ENCODE data around the gene C1orf21. TPM values are rescaled to one million over a fixed set of nuclear protein-coding genes. Genes with fewer than 3 reads are reported as not detected.

C1orf21 gene
- total RNA-seq, 2 experiments from 2014 or later: 4.6 to 5.1 TPM

DNA sequence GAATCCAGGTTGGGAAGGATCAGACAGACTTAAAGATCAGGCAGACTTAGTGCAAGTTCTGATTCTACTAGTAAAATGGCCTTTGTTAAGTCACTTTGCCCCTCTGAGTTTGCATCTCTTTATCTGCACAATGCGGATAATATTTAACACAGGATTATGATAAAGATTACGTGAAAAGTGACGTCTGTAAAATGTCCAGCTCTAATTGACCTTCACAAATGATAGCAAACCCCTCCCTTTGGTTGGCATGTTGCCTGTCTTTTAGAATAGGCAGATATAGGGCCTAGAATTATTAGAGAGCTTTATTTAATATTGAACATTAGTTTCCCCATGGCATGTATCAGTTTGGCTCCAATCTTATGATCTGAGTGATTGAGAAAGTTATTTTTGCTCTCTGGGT, 55.4 kb downstream of the C1orf21 start:
- ATAC-seq (no peak), DNase-seq (no peak)
- Mint-ChIP-seq H3K9me3 (ENCODE audit: insufficient read depth) (no peaks in the 10 kb centered on the region), H3K4me1 (ENCODE audit: low read depth) (no peaks in the 10 kb centered on the region), H3K4me3 (no peak overlapping the region), H3K27ac (no peak overlapping the region), H3K27me3 (ENCODE audit: low read depth) (no peaks in the 10 kb centered on the region), H3K36me3 (ENCODE audit: low read depth) (no peaks in the 10 kb centered on the region)
- ChIA-PET CTCF (no interaction called here), POLR2A (no interaction called here)

GRCh38 chr1:184443201-184443600, 56.4 kb downstream of the C1orf21 start:
- Mint-ChIP-seq H3K27ac (no peak overlapping the region), H3K4me1 (ENCODE audit: low read depth) (no peaks in the 10 kb centered on the region), H3K36me3 (ENCODE audit: low read depth) (no peaks in the 10 kb centered on the region), H3K27me3 (ENCODE audit: low read depth) (no peaks in the 10 kb centered on the region), H3K4me3 (no peak overlapping the region), H3K9me3 (ENCODE audit: insufficient read depth) (no peaks in the 10 kb centered on the region)
- DNase-seq (no peak), ATAC-seq (no peak)
- CTCF ChIA-PET: no interaction called here
- POLR2A ChIA-PET: no interaction called here

DNA sequence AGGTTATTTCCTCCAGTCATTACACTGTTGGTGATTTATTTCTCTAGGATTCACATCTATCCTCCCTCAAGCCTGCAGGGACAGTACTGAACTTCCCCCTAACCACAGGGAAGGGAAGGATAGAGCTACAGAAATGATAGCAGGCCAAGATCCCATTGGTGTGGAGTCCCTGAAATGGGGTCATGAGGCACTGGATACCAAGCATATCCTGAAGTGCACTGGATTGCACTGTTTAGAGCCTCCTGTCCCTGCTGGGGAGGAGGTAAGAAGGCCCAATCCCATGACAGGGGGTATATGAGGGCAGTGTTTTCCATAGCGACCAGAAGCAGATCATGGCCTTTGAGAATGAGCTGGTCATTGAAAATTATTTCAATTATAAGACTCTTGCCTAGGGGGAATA, 56.8 kb downstream of the C1orf21 start:
- ChIA-PET CTCF (no interaction called here), POLR2A (no interaction called here)
- Mint-ChIP-seq H3K27ac (no peak overlapping the region), H3K27me3 (ENCODE audit: low read depth) (no peaks in the 10 kb centered on the region), H3K4me3 (no peak overlapping the region), H3K9me3 (ENCODE audit: insufficient read depth) (no peaks in the 10 kb centered on the region), H3K4me1 (ENCODE audit: low read depth) (no peaks in the 10 kb centered on the region), H3K36me3 (ENCODE audit: low read depth) (no peaks in the 10 kb centered on the region)
- DNase-seq: no peak
- no peak for ATAC-seq

DNA sequence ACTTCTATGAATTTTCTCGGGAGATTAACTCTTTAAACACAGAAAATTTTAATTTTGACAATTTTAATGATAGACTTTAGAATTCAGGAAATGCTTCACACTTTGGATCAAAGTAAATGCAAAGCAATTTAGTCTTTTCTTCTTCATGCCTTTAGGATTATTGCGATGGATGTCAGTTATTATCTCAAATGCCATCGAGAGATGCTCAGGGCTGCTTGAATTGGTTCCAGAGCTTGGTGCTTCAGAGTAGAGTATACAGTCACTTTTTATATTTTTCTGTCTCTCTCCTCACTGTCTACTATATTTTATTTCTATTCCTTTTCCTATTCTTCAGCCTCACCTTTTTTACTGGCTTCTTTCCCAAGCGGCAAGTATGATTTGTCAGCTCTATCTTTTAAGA, 59.2 kb downstream of the C1orf21 start:
- ATAC-seq (no peak), DNase-seq (no peak)
- Mint-ChIP-seq H3K9me3 (ENCODE audit: insufficient read depth) (no peaks in the 10 kb centered on the region), H3K4me1 (ENCODE audit: low read depth) (no peaks in the 10 kb centered on the region), H3K4me3 (no peak overlapping the region), H3K36me3 (ENCODE audit: low read depth) (no peaks in the 10 kb centered on the region), H3K27ac (no peak overlapping the region), H3K27me3 (ENCODE audit: low read depth) (no peaks in the 10 kb centered on the region)
- POLR2A ChIA-PET: no interaction called here
- CTCF ChIA-PET: no interaction called here

DNA sequence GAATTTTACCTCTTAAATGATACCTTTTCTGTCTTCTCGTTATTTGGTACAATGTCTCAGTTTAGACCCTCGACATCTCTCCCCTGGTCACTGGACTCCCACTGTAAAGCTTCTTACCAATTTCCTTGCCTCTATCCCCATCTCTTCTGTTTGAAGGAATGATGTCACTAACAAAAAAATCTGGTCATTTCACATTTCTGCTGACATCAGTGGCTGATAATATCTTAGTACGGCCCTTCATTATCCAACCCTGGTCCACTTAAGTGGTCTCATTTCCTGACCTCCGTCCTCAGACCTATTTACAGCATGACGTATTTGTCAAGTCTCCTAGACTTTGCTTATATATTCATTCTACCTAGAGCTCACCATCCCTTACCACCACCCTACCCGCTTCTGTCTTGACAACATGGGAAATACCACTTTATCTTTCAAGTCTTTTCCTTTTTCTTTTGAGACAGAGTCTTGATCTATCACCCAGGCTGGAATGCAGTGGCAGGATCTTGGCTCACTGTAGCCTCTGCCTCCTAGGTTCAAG, 60.9 kb downstream of the C1orf21 start:
- no peak for ATAC-seq
- H3K9me3 Mint-ChIP-seq (ENCODE audit: insufficient read depth): no peaks in the 10 kb centered on the region
- no peaks in the 10 kb centered on the region for H3K36me3 Mint-ChIP-seq (ENCODE audit: low read depth)
- ChIA-PET CTCF (no interaction called here), POLR2A (interaction anchor here (0.6 kb wide), 1 partner anchor 36 kb away, joined by 3 read pairs; no protein-coding TSS in a partner anchor)
- H3K27ac Mint-ChIP-seq: no peak overlapping the region
- no peaks in the 10 kb centered on the region for H3K4me1 Mint-ChIP-seq (ENCODE audit: low read depth)
- DNase-seq: no peak
- no peak overlapping the region for H3K4me3 Mint-ChIP-seq
- no peaks in the 10 kb centered on the region for H3K27me3 Mint-ChIP-seq (ENCODE audit: low read depth)

- Mint-ChIP-seq H3K36me3 (ENCODE audit: low read depth) (no peaks in the 10 kb centered on the region), H3K27me3 (ENCODE audit: low read depth) (no peaks in the 10 kb centered on the region), H3K27ac (no peak overlapping the region), H3K9me3 (ENCODE audit: insufficient read depth) (no peaks in the 10 kb centered on the region), H3K4me1 (ENCODE audit: low read depth) (no peaks in the 10 kb centered on the region), H3K4me3 (no peak overlapping the region)
- ATAC-seq (no peak), DNase-seq (no peak)
- POLR2A ChIA-PET: no interaction called here
- CTCF ChIA-PET: no interaction called here
Measured at GRCh38 chr1:184449916-184450315, 63.1 kb downstream of the C1orf21 start.

DNA sequence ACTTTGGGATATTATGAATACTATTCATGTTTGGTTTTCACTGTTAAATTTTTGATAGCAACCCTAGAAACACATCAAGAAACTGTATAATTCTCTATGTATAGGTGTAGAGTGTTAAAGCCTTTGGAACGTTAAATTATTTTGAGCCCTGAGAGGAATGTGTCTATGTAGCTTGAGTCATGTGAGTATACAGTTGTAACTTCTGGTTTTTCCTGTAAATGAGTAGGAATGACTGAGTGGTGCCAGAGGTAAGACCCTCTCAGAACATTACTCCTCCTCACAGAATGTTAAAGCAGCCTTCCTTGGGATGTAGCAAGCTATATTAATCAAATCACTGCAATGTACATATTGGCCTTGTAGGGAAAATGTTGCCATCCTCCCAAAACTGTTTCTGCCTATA, 69.0 kb downstream of the C1orf21 start:
- H3K27ac Mint-ChIP-seq: no peak overlapping the region
- ChIA-PET POLR2A (no interaction called here), CTCF (no interaction called here)
- H3K27me3 Mint-ChIP-seq (ENCODE audit: low read depth): no peaks in the 10 kb centered on the region
- no peak overlapping the region for H3K4me3 Mint-ChIP-seq
- H3K9me3 Mint-ChIP-seq (ENCODE audit: insufficient read depth): no peaks in the 10 kb centered on the region
- ATAC-seq (no peak), DNase-seq (no peak)
- no peaks in the 10 kb centered on the region for H3K4me1 Mint-ChIP-seq (ENCODE audit: low read depth)
- no peaks in the 10 kb centered on the region for H3K36me3 Mint-ChIP-seq (ENCODE audit: low read depth)

DNA sequence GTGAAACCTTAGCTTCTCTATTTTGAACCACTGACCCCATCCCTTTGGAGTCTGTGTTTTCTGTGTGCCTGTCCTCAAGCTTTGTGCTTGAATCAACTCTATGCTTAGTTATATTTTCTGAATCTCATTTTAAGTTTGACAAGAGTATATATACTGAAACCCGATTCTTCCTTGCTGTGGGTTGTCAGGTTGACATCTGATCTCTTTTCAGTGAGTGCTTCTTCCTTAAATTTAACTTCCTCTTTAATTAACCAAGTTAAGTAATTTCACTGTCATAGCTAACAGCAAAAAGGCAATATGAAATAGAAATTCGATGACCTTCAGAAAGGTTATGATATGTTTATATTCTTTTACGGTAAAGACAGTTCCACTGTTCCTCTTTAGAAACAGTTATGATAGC, 69.4 kb downstream of the C1orf21 start:
- DNase-seq (no peak), ATAC-seq (no peak)
- Mint-ChIP-seq H3K27ac (no peak overlapping the region), H3K36me3 (ENCODE audit: low read depth) (no peaks in the 10 kb centered on the region), H3K9me3 (ENCODE audit: insufficient read depth) (no peaks in the 10 kb centered on the region), H3K4me1 (ENCODE audit: low read depth) (no peaks in the 10 kb centered on the region), H3K27me3 (ENCODE audit: low read depth) (no peaks in the 10 kb centered on the region), H3K4me3 (no peak overlapping the region)
- ChIA-PET CTCF (no interaction called here), POLR2A (no interaction called here)

- ATAC-seq (no peak), DNase-seq (no peak)
- no peak overlapping the region for H3K4me3 Mint-ChIP-seq
- no peaks in the 10 kb centered on the region for H3K27me3 Mint-ChIP-seq (ENCODE audit: low read depth)
- H3K9me3 Mint-ChIP-seq (ENCODE audit: insufficient read depth): no peaks in the 10 kb centered on the region
- H3K36me3 Mint-ChIP-seq (ENCODE audit: low read depth): no peaks in the 10 kb centered on the region
- no peak overlapping the region for H3K27ac Mint-ChIP-seq
- no peaks in the 10 kb centered on the region for H3K4me1 Mint-ChIP-seq (ENCODE audit: low read depth)
- POLR2A ChIA-PET: no interaction called here
- CTCF ChIA-PET: no interaction called here
Measured at GRCh38 chr1:184457500-184457899, 70.7 kb downstream of the C1orf21 start.

GRCh38 chr1:184461321-184461720, 74.5 kb downstream of the C1orf21 start:
- ChIA-PET POLR2A (no interaction called here), CTCF (no interaction called here)
- no peaks in the 10 kb centered on the region for H3K9me3 Mint-ChIP-seq (ENCODE audit: insufficient read depth)
- H3K27ac Mint-ChIP-seq: no peak overlapping the region
- H3K4me3 Mint-ChIP-seq: no peak overlapping the region
- ATAC-seq (no peak), DNase-seq (no peak)
- no peaks in the 10 kb centered on the region for H3K27me3 Mint-ChIP-seq (ENCODE audit: low read depth)
- H3K36me3 Mint-ChIP-seq (ENCODE audit: low read depth): no peaks in the 10 kb centered on the region
- H3K4me1 Mint-ChIP-seq (ENCODE audit: low read depth): no peaks in the 10 kb centered on the region

- Mint-ChIP-seq H3K27ac (no peak overlapping the region), H3K27me3 (ENCODE audit: low read depth) (no peaks in the 10 kb centered on the region), H3K36me3 (ENCODE audit: low read depth) (no peaks in the 10 kb centered on the region), H3K9me3 (ENCODE audit: insufficient read depth) (no peaks in the 10 kb centered on the region), H3K4me1 (ENCODE audit: low read depth) (no peaks in the 10 kb centered on the region), H3K4me3 (no peak overlapping the region)
- POLR2A ChIA-PET: no interaction called here
- CTCF ChIA-PET: no interaction called here
- ATAC-seq: no peak
- DNase-seq: no peak
Measured at GRCh38 chr1:184462155-184462554, 75.3 kb downstream of the C1orf21 start.

DNA sequence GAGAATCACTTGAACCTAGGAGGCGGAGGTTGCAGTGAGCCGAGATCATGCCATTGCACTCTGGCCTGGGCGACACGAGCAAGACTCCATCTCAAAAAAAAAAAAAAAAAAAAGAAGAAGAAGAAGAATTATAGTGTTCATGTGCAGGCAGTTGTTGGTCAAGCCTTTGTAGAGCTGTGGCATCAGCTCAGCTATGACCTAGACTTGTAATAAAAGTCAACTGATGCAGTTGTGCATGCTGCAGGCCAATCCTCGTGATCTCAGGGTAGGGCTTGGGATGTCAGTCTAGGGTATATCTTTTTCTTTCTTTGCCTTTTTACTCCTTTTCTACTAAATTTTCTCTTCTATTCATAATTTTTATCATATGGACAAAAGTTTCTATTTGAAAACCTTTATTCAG, 76.2 kb downstream of the C1orf21 start:
- H3K27ac Mint-ChIP-seq: no peak overlapping the region
- peaks cover 2% of the 10 kb centered on the region for H3K27me3 Mint-ChIP-seq (ENCODE audit: low read depth)
- no peak overlapping the region for H3K4me3 Mint-ChIP-seq
- H3K36me3 Mint-ChIP-seq (ENCODE audit: low read depth): no peaks in the 10 kb centered on the region
- no peak for ATAC-seq
- ChIA-PET CTCF (no interaction called here), POLR2A (no interaction called here)
- H3K4me1 Mint-ChIP-seq (ENCODE audit: low read depth): no peaks in the 10 kb centered on the region
- no peaks in the 10 kb centered on the region for H3K9me3 Mint-ChIP-seq (ENCODE audit: insufficient read depth)
- DNase-seq: no peak

- Mint-ChIP-seq H3K36me3 (ENCODE audit: low read depth) (no peaks in the 10 kb centered on the region), H3K4me1 (ENCODE audit: low read depth) (no peaks in the 10 kb centered on the region), H3K9me3 (ENCODE audit: insufficient read depth) (no peaks in the 10 kb centered on the region), H3K27ac (no peak overlapping the region), H3K4me3 (no peak overlapping the region), H3K27me3 (ENCODE audit: low read depth) (peaks cover 2% of the 10 kb centered on the region)
- ChIA-PET POLR2A (interaction anchor here (0.6 kb wide), 1 partner anchor 615 kb away, joined by 3 read pairs; no protein-coding TSS in a partner anchor), CTCF (no interaction called here)
- ATAC-seq: no peak
- DNase-seq: no peak
Measured at GRCh38 chr1:184463680-184464079, 76.9 kb downstream of the C1orf21 start.
